GM23338 (cell line): ENCODE measurements around the gene EPHA6. TPM values are rescaled to one million over a fixed set of nuclear protein-coding genes. Genes with fewer than 3 reads are reported as not detected.

ENCODE experiments used
- ATAC-seq: fragments of 200-7000 bp; cut with Tn5 transposase; 3 replicates; pipeline ENCODE4 v1.9.1; 2020
- DNase-seq: peaks from one replicate; pipeline ENCODE4 v3.0.0-alpha.2; 2015; ENCODE audit warnings: low spot score
- H2AFZ ChIP-seq: fragments of 200-600 bp; sonication (generic); 2 replicates; pipeline ENCODE4 v1.8.0; 2016; ENCODE audit warnings: antibody characterized with exemption, mild to moderate bottlenecking, moderate library complexity
- H3F3A ChIP-seq: fragments of 200-600 bp; sonication (generic); replicated peaks from 2 replicates; pipeline ENCODE4 v1.8.0; 2017; ENCODE audit warnings: antibody characterized with exemption, mixed run types, low read depth
- H3K27ac ChIP-seq: fragments of 200-600 bp; sonication (generic); 2 replicates; pipeline ENCODE4 v1.6.1; 2016; ENCODE audit warnings: low read depth
- H3K27me3 ChIP-seq: fragments of 200-600 bp; sonication (generic); 2 replicates; pipeline ENCODE4 v1.8.0; 2016; ENCODE audit warnings: mild to moderate bottlenecking, mixed run types, moderate library complexity; ENCODE audit not compliant: insufficient read depth
- H3K36me3 ChIP-seq: fragments of 200-600 bp; sonication (generic); 2 replicates; pipeline ENCODE4 v1.8.0; 2016; ENCODE audit warnings: mild to moderate bottlenecking; ENCODE audit not compliant: insufficient read depth
- H3K4me1 ChIP-seq: fragments of 200-600 bp; sonication (generic); 2 replicates; pipeline ENCODE4 v1.8.0; 2016; ENCODE audit warnings: mild to moderate bottlenecking, moderate library complexity; ENCODE audit not compliant: insufficient read depth
- H3K4me2 ChIP-seq: fragments of 200-600 bp; sonication (generic); 2 replicates; pipeline ENCODE4 v1.7.1; 2017; ENCODE audit warnings: mixed run types
- H3K4me3 ChIP-seq: fragments of 200-600 bp; sonication (generic); 2 replicates; pipeline ENCODE4 v1.6.1; 2016; ENCODE audit warnings: mixed run types
- H3K79me2 ChIP-seq: fragments of 200-600 bp; sonication (generic); replicated peaks from 2 replicates; pipeline ENCODE4 v1.8.0; 2017; ENCODE audit warnings: mild to moderate bottlenecking; ENCODE audit not compliant: insufficient read depth
- H3K9me2 ChIP-seq: fragments of 200-600 bp; sonication (generic); 2 replicates; pipeline ENCODE4 v1.8.0; 2017; ENCODE audit not compliant: insufficient read depth
- H4K20me1 ChIP-seq: fragments of 200-600 bp; sonication (generic); replicated peaks from 2 replicates; pipeline ENCODE4 v1.8.0; 2017; ENCODE audit warnings: mild to moderate bottlenecking; ENCODE audit not compliant: insufficient read depth
- H3K27ac Mint-ChIP-seq: 2 replicates; pipeline ENCODE4 v1.8.0; 2020; ENCODE audit warnings: inconsistent platforms, mild to moderate bottlenecking, moderate library complexity, mixed read lengths
- H3K27me3 Mint-ChIP-seq: 3 replicates; pipeline ENCODE4 v1.8.0; 2022; ENCODE audit warnings: low read depth, mild to moderate bottlenecking, moderate library complexity, mixed read lengths, inconsistent platforms; ENCODE audit not compliant: insufficient read depth, poor library complexity
- H3K36me3 Mint-ChIP-seq: 3 replicates; pipeline ENCODE4 v1.8.0; 2021; ENCODE audit warnings: low read depth, mild to moderate bottlenecking, inconsistent platforms, moderate library complexity, mixed read lengths
- H3K4me1 Mint-ChIP-seq: 3 replicates; pipeline ENCODE4 v1.8.0; 2020; ENCODE audit warnings: mild to moderate bottlenecking, inconsistent platforms, mixed read lengths
- H3K4me3 Mint-ChIP-seq: 3 replicates; pipeline ENCODE4 v1.8.0; 2021; ENCODE audit warnings: moderate library complexity, mild to moderate bottlenecking, inconsistent platforms, mixed read lengths
- H3K9me3 Mint-ChIP-seq: 3 replicates; pipeline ENCODE4 v1.8.0; 2020; ENCODE audit warnings: moderate library complexity, mild to moderate bottlenecking, inconsistent platforms, mixed read lengths
- CREB1 ChIP-seq: fragments of 250-450 bp; sonication (Bioruptor Pico); IDR thresholded peaks from 2 replicates; pipeline ENCODE4 v1.5.0; 2020; ENCODE audit warnings: low read depth, mild to moderate bottlenecking, moderate library complexity
- CTCF ChIP-seq, 2 experiments: fragments of 200-600 bp in 1 of 2; sonication (generic) in 1 of 2; conservative IDR thresholded peaks; 2 replicates each; pipeline versions ENCODE4 v1.5.1 to v1.6.1; 2016 to 2017; ENCODE audit warnings: antibody characterized with exemption in 2 of 2, low read depth in 2 of 2, mild to moderate bottlenecking in 2 of 2, moderate library complexity in 1 of 2
- ETS1 ChIP-seq: IDR thresholded peaks from 2 replicates; pipeline ENCODE4 v1.6.1; 2016; ENCODE audit warnings: antibody characterized with exemption
- EZH2 ChIP-seq: fragments of 200-600 bp; sonication (generic); IDR thresholded peaks from one replicate; pipeline ENCODE4 v1.8.0; 2017; ENCODE audit warnings: antibody characterized with exemption, mild to moderate bottlenecking, low read depth; ENCODE audit not compliant: unreplicated experiment
- EZH2phosphoT487 ChIP-seq: fragments of 200-600 bp; sonication (generic); IDR thresholded peaks from one replicate; pipeline ENCODE4 v1.8.1; 2018; ENCODE audit warnings: antibody characterized with exemption; ENCODE audit not compliant: unreplicated experiment
- JUNB ChIP-seq: IDR thresholded peaks from one replicate; pipeline ENCODE4 v1.6.1; 2016; ENCODE audit warnings: antibody characterized with exemption; ENCODE audit not compliant: unreplicated experiment
- NANOG ChIP-seq: IDR thresholded peaks from 2 replicates; pipeline ENCODE4 v1.6.1; 2016; ENCODE audit warnings: antibody characterized with exemption, borderline replicate concordance
- POLR2AphosphoS5 ChIP-seq: IDR thresholded peaks from 2 replicates; pipeline ENCODE4 v1.6.1; 2016; ENCODE audit warnings: antibody characterized with exemption, low read depth
- REST ChIP-seq: IDR thresholded peaks from one replicate; pipeline ENCODE4 v1.6.1; 2018; ENCODE audit warnings: antibody characterized with exemption; ENCODE audit not compliant: unreplicated experiment
- STAT1 ChIP-seq: IDR thresholded peaks from one replicate; pipeline ENCODE4 v1.6.1; 2016; ENCODE audit warnings: antibody characterized with exemption; ENCODE audit not compliant: unreplicated experiment
- ZNF114 ChIP-seq: fragments of 250-450 bp; sonication (Bioruptor Pico); IDR thresholded peaks from 2 replicates; pipeline ENCODE4 v1.5.0; 2020; ENCODE audit warnings: mild to moderate bottlenecking, moderate library complexity
- ZNF331 ChIP-seq: fragments of 250-450 bp; sonication (Bioruptor Pico); IDR thresholded peaks from 2 replicates; pipeline ENCODE4 v1.5.0; 2020; ENCODE audit warnings: low read depth, mild to moderate bottlenecking, moderate library complexity
- ZNF462 ChIP-seq: fragments of 250-450 bp; sonication (Bioruptor Pico); IDR thresholded peaks from 2 replicates; pipeline ENCODE4 v1.5.0; 2020; ENCODE audit warnings: mild to moderate bottlenecking, moderate library complexity
- polyA plus RNA-seq: library from polyadenylated mRNA; unstranded; fragments of >200 nt; fragmentation: Nextera tagmentation; extraction: Ambion mirVana; gene quantifications from 2 replicates; pipeline ENCODE4 v1.2.1, GENCODE V29; 2016
- total RNA-seq: library from RNA; depleted of rRNA; stranded (reverse); fragments of >200 nt; shearing (Covaris generic); gene quantifications from 2 replicates; pipeline ENCODE4 v1.2.3, GENCODE V29; 2014

EPHA6 gene
- total and polyA plus RNA-seq, 2 experiments from 2014 or later = 0.37 to 2.6 TPM

DNA sequence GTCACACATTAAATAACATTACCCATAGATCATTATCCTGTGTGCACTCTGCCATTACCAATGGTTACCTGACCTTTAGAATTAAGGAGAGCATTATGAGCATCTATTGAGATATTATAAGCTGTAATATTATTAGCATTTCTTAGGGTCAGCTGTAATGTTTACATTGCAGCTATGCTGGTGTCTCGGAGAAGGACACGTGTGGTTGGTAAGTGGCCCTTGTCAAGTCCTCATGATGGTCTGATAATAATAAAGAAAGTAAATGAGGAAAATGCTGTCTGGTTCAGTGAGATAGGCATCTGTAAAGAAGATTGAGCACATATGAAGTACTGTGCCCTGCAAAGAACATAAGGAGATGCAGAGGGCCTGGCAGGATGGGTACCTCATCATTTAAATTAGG is 878.4 kb downstream of the EPHA6 start:
- peak overlapping the region; percentile 82; the same call in 1 of the 2 replicates for H3K27ac Mint-ChIP-seq
- DNase-seq = no peak
- Histone ChIP-seq H3K4me3 (no peak overlapping the region), H3F3A (no peaks in the 10 kb centered on the region), H3K79me2 (no peaks in the 10 kb centered on the region), H2AFZ (no peak overlapping the region), H3K27ac (no peak overlapping the region), H3K9me2 (peaks cover 3% of the 10 kb centered on the region; the same call in 1 of the 2 replicates), H3K36me3 (no peaks in the 10 kb centered on the region), H3K27me3 (no peaks in the 10 kb centered on the region), H4K20me1 (no peaks in the 10 kb centered on the region), H3K4me1 (peaks cover 6% of the 10 kb centered on the region; the same call in 1 of the 2 replicates), H3K4me2 (no peak overlapping the region)
- H3K27me3 Mint-ChIP-seq = peaks cover 2% of the 10 kb centered on the region
- no peaks in the 10 kb centered on the region for H3K9me3 Mint-ChIP-seq
- no peak overlapping the region for H3K4me3 Mint-ChIP-seq
- no peak for TF ChIP-seq JUNB
- TF ChIP-seq REST = no peak
- no peak for TF ChIP-seq EZH2phosphoT487
- TF ChIP-seq ZNF331 (CRISPR knock-in tag) = no peak
- no peak for TF ChIP-seq ZNF462 (CRISPR knock-in tag)
- no peak for TF ChIP-seq NANOG
- no peak for TF ChIP-seq POLR2AphosphoS5
- no peak for TF ChIP-seq EZH2
- TF ChIP-seq ZNF114 = no peak
- TF ChIP-seq CTCF (conservative IDR thresholded peaks at IDR 0.05; ENCODE audit: low read depth in 2 of 2) = no peak
- TF ChIP-seq STAT1 = no peak
- TF ChIP-seq CREB1 (CRISPR knock-in tag) = no peak
- no peak for TF ChIP-seq ETS1
- H3K4me1 Mint-ChIP-seq = peaks cover 12% of the 10 kb centered on the region; the same call in 2 of the 3 replicates
- no peak for ATAC-seq
- no peaks in the 10 kb centered on the region; the same call in 2 of the 3 replicates for H3K36me3 Mint-ChIP-seq
